Astrocyte of the spinal cord (primary cell): ENCODE data around the gene ZBED1.

Experiments
- DNase-seq: peaks from one replicate; pipeline ENCODE4 v3.0.0; 2011; ENCODE audit warnings: low read depth, low spot score
- H3K4me3 ChIP-seq: 2 replicates; pipeline ENCODE4 v1.5.1; 2011; ENCODE audit warnings: low read depth, mild to moderate bottlenecking, low read length, moderate library complexity
- CTCF ChIP-seq: IDR thresholded peaks from 2 replicates; pipeline ENCODE4 v1.5.1; 2012; ENCODE audit warnings: low read depth, mild to moderate bottlenecking, low read length, inconsistent platforms
- in situ Hi-C: cut with HindIII; loops from 2 replicates; pipeline ENCODE4 v1.10.0; 2017; ENCODE audit warnings: low sequenced_read_pairs

ZBED1 gene

GRCh38 chrX:2441466-2441865 lies 59.3 kb downstream of the ZBED1 start:
- no peak overlapping the region for H3K4me3 ChIP-seq
- DNase-seq: no peak
- TF ChIP-seq CTCF: no peak
- in situ Hi-C loops: no loop called here

GRCh38 chrX:2439613-2440012 lies 61.2 kb downstream of the ZBED1 start:
- in situ Hi-C loops: no loop called here
- TF ChIP-seq CTCF: no peak
- DNase-seq: no peak
- no peak overlapping the region for H3K4me3 ChIP-seq
